HepG2 (cell line): Measurements from ENCODE around the gene GARIN5A. TPM values are rescaled to one million over a fixed set of nuclear protein-coding genes. Genes with fewer than 3 reads are reported as not detected.

Experiments used
- ATAC-seq: fragments of 200-7000 bp; cut with Tn5 transposase; 3 replicates; pipeline ENCODE4 v1.9.1; 2020; ENCODE audit warnings: mild to moderate bottlenecking, moderate library complexity
- BruUV-seq: library from RNA; stranded (reverse); fragments of 400-500 nt; replicated peaks from 2 replicates; lab custom pipeline; 2021; lab: Mats Ljungman, UMichigan
- CTCF ChIA-PET: fragments of 300-600 bp; formaldehyde crosslinking; extraction: SDS; loops from one replicate; lab custom pipeline; 2021; ENCODE audit warnings: low total read pairs, inconsistent platforms, low intra/inter-chr PET ratio; lab: Yijun Ruan, JAX
- POLR2A ChIA-PET: fragments of 350-600 bp; sonication (Branson Sonifier 250); formaldehyde crosslinking; loops from one replicate; lab custom pipeline; 2020; ENCODE audit warnings: antibody characterized with exemption, inconsistent platforms; lab: Yijun Ruan, JAX
- DNase-seq: peaks from one replicate; pipeline ENCODE4 v3.0.0-alpha.2; 2015; ENCODE audit warnings: low spot score
- FAIRE-seq: peaks from 3 replicates; lab custom pipeline; 2011; peaks lifted over from hg19 to GRCh38; lab: Jason Lieb, UNC
- H2AFZ ChIP-seq: one replicate; pipeline ENCODE4 v1.6.1; 2011; ENCODE audit warnings: low read length, inconsistent platforms
- H3K27ac ChIP-seq: fragments of 300-600 bp; 3 replicates; pipeline ENCODE4 v1.8.0; 2011; ENCODE audit warnings: mixed run types, mild to moderate bottlenecking, mixed read lengths, low read length, inconsistent platforms; ENCODE audit not compliant: insufficient read depth; ENCODE audit errors: extremely low read length
- H3K27me3 ChIP-seq, 2 experiments: fragments of 200-600 bp in 1 of 2; 2 replicates in 1 of 2; 3 replicates in 1 of 2; pipeline versions ENCODE4 v1.6.0 to v1.8.0; 2011; ENCODE audit warnings: low read length in 2 of 2, mild to moderate bottlenecking in 2 of 2, moderate library complexity in 2 of 2, inconsistent platforms in 1 of 2; ENCODE audit not compliant: insufficient read depth in 2 of 2, control insufficient read depth in 1 of 2
- H3K36me3 ChIP-seq, 2 experiments: fragments of 200-600 bp in 1 of 2; replicated peaks in 1 of 2; 2 replicates in 1 of 2; 3 replicates in 1 of 2; pipeline versions ENCODE4 v1.5.1 to v1.8.0; 2011; ENCODE audit warnings: low read length in 2 of 2, inconsistent platforms in 1 of 2; ENCODE audit not compliant: insufficient read depth in 2 of 2, control insufficient read depth in 1 of 2
- H3K4me1 ChIP-seq: 2 replicates; pipeline ENCODE4 v1.5.1; 2012; ENCODE audit warnings: low read length, inconsistent platforms; ENCODE audit not compliant: insufficient read depth
- H3K4me2 ChIP-seq: 2 replicates; pipeline ENCODE4 v1.6.0; 2011; ENCODE audit warnings: low read depth, low read length, inconsistent platforms
- H3K4me3 ChIP-seq, 3 experiments: fragments of 200-600 bp in 1 of 3; sonication (generic), shearing (Covaris generic) in 1 of 3; replicated peaks in 1 of 3; 2 replicates each; pipeline ENCODE4 v1.5.1; 2011 to 2016; ENCODE audit warnings: low read length in 3 of 3, inconsistent platforms in 2 of 3, low read depth in 2 of 3, mild to moderate bottlenecking in 2 of 3, control low read depth in 1 of 3, mixed read lengths in 1 of 3; ENCODE audit not compliant: insufficient read depth in 1 of 3
- H3K79me2 ChIP-seq: one replicate; pipeline ENCODE4 v1.6.1; 2011; ENCODE audit warnings: low read length, inconsistent platforms; ENCODE audit not compliant: insufficient read depth
- H3K9ac ChIP-seq: 2 replicates; pipeline ENCODE4 v1.6.0; 2011; ENCODE audit warnings: mild to moderate bottlenecking, low read depth, low read length, inconsistent platforms; ENCODE audit not compliant: insufficient read depth
- H3K9me3 ChIP-seq: 2 replicates; pipeline ENCODE4 v1.5.1; 2012; ENCODE audit warnings: mild to moderate bottlenecking, low read length
- H4K20me1 ChIP-seq: 2 replicates; pipeline ENCODE4 v1.6.0; 2011; ENCODE audit warnings: inconsistent platforms, mild to moderate bottlenecking, low read length, moderate library complexity; ENCODE audit not compliant: insufficient read depth
- CHCHD3 ChIP-seq: sonication (generic); formaldehyde crosslinking; IDR thresholded peaks from 2 replicates; pipeline ENCODE4 v1.8.0; 2022; ENCODE audit warnings: mild to moderate bottlenecking, missing genetic modification reagents, moderate library complexity
- MAFF ChIP-seq: IDR thresholded peaks from 2 replicates; pipeline ENCODE4 v1.6.1; 2011; ENCODE audit warnings: low read depth, low read length, improper control_type of control experiment
- MIER2 ChIP-seq: IDR thresholded peaks from 2 replicates; pipeline ENCODE4 v1.6.1; 2016; ENCODE audit warnings: missing biosample characterization, missing genetic modification reagents
- MIXL1 ChIP-seq: IDR thresholded peaks from 2 replicates; pipeline ENCODE4 v1.6.1; 2016
- ONECUT2 ChIP-seq: sonication (generic); formaldehyde crosslinking; IDR thresholded peaks from 2 replicates; pipeline ENCODE4 v1.4.0; 2020; ENCODE audit warnings: missing genetic modification reagents
- PITX1 ChIP-seq: sonication (generic); formaldehyde crosslinking; IDR thresholded peaks from 2 replicates; pipeline ENCODE4 v1.5.1; 2020; ENCODE audit warnings: mild to moderate bottlenecking, missing genetic modification reagents
- RCOR2 ChIP-seq: IDR thresholded peaks from 2 replicates; pipeline ENCODE4 v1.6.1; 2016; ENCODE audit warnings: missing biosample characterization, missing genetic modification reagents
- ZNF446 ChIP-seq: sonication (generic); formaldehyde crosslinking; IDR thresholded peaks from 2 replicates; pipeline ENCODE4 v1.5.0; 2020; ENCODE audit warnings: mild to moderate bottlenecking, missing genetic modification reagents
- ZNF570 ChIP-seq: sonication (generic); formaldehyde crosslinking; IDR thresholded peaks from 2 replicates; pipeline ENCODE4 v1.4.0; 2020; ENCODE audit warnings: mild to moderate bottlenecking, missing genetic modification reagents, borderline replicate concordance
- WGBS: methylation state at CpG from one replicate; pipeline ENCODE4 v1.1.6; 2017; ENCODE audit warnings: low lambda C conversion rate; 5-methylcytosine and 5-hydroxymethylcytosine counted together
- in situ Hi-C: cut with HindIII; loops from 2 replicates; pipeline ENCODE4 v1.10.0; 2017; ENCODE audit warnings: low pct_unique_long_range_greater_than_20kb; ENCODE audit not compliant: extremely low pct_ligation_motif_present
- intact Hi-C: fragments of 100-400 bp; cut with micrococcal nuclease; formaldehyde crosslinking; loops from one replicate; pipeline ENCODE4 v1.10.0; 2022; ENCODE audit not compliant: unreplicated experiment
- polyA plus RNA-seq, 8 experiments: library from polyadenylated mRNA; depleted of rRNA in 3 of 8; stranded (reverse) in 7 of 8; unstranded in 1 of 8; fragments of >200 nt; fragmentation: Illumina TruSeq in 4 of 8; extraction: Trizol in 4 of 8; gene quantifications; 2 replicates each; pipeline versions ENCODE4 v1.2.1 to v1.2.3, GENCODE V29; 2011 to 2016; ENCODE audit warnings: low read depth in 4 of 8, missing spikeins in 1 of 8, mixed read lengths in 1 of 8; ENCODE audit not compliant: insufficient read depth in 1 of 8
- total RNA-seq, 5 experiments: library from RNA; depleted of rRNA; stranded (reverse); fragments of >200 nt; fragmentation: Illumina TruSeq; extraction: Trizol; gene quantifications; 2 replicates each; pipeline ENCODE4 v1.2.3, GENCODE V29; 2016; ENCODE audit warnings: low read depth in 1 of 5
- TF ChIP-seq, protein P1 (sequence below): sonication (generic); formaldehyde crosslinking; IDR thresholded peaks from 2 replicates; pipeline ENCODE4 v1.5.1; 2020; ENCODE audit warnings: mild to moderate bottlenecking, missing genetic modification reagents, borderline replicate concordance
- TF ChIP-seq, protein P2 (sequence below): sonication (generic); formaldehyde crosslinking; IDR thresholded peaks from 2 replicates; pipeline ENCODE4 v1.9.0; 2022; ENCODE audit warnings: missing genetic modification reagents, mild to moderate bottlenecking, borderline replicate concordance
- TF ChIP-seq, protein P3 (sequence below): sonication (generic); formaldehyde crosslinking; IDR thresholded peaks from 2 replicates; pipeline ENCODE4 v1.5.0; 2020; ENCODE audit warnings: missing genetic modification reagents
- TF ChIP-seq, protein P4 (sequence below): sonication (generic); formaldehyde crosslinking; IDR thresholded peaks from 2 replicates; pipeline ENCODE4 v1.4.0; 2020; ENCODE audit warnings: missing genetic modification reagents
- TF ChIP-seq, protein P5 (sequence below): sonication (generic); formaldehyde crosslinking; IDR thresholded peaks from 2 replicates; pipeline ENCODE4 v1.9.0; 2021; ENCODE audit warnings: missing genetic modification reagents, mild to moderate bottlenecking, borderline replicate concordance

GARIN5A gene
- total and polyA plus RNA-seq, 2 of the 13 experiments (the other 11 are each of a cell fraction or from before 2014, with no cell fraction given), result not detected

DNA sequence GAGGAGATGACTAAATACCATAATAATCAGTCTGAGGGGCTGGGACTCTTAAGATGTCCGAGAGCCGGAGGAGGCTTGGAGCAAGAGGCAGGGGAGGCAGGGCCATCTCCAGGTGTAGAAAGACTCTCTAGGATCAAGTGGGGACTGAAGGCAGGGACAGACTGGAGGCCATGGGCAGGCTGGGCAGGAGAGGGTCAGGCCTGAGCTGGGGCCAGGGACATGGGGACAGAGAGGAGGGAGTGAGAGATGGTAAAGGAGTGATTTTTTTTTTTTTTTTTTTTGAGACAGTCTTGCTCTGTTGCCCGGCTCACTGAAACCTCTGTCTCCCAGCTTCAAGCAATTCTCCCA lies 32.2 kb upstream of the GARIN5A start:
- no peaks in the 10 kb centered on the region; a peak in 3 of 5 replicates for H3K27me3 ChIP-seq
- no peaks in the 10 kb centered on the region for H3K9me3 ChIP-seq
- no peaks in the 10 kb centered on the region for H3K79me2 ChIP-seq
- CTCF ChIA-PET, result no interaction called here
- H3K36me3 ChIP-seq, result no peaks in the 10 kb centered on the region
- in situ Hi-C loops (no loop called here), intact Hi-C loops (no loop called here)
- ATAC-seq (no peak), FAIRE-seq (no peak), DNase-seq (no peak)
- H3K4me2 ChIP-seq, result no peak overlapping the region
- H3K4me3 ChIP-seq, result no peak overlapping the region
- H2AFZ ChIP-seq, result no peak overlapping the region
- POLR2A ChIA-PET, result no interaction called here
- peaks cover 25% of the 10 kb centered on the region for H3K4me1 ChIP-seq
- TF ChIP-seq MAFF, result no peak
- TF ChIP-seq, protein P1, sequence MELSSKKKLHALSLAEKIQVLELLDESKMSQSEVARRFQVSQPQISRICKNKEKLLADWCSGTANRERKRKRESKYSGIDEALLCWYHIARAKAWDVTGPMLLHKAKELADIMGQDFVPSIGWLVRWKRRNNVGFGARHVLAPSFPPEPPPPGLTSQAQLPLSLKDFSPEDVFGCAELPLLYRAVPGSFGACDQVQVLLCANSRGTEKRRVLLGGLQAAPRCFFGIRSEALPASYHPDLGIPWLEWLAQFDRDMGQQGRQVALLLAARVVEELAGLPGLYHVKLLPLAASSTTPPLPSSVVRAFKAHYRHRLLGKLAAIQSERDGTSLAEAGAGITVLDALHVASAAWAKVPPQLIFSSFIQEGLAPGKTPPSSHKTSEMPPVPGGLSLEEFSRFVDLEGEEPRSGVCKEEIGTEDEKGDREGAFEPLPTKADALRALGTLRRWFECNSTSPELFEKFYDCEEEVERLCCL (CRISPR knock-in tag), result no peak
- no TSS peak for BruUV-seq
- 52% methylated on average over 3 of the region's 3 CpGs for WGBS
- no peaks in the 10 kb centered on the region for H4K20me1 ChIP-seq
- no peak overlapping the region for H3K9ac ChIP-seq
- no peak overlapping the region for H3K27ac ChIP-seq

DNA sequence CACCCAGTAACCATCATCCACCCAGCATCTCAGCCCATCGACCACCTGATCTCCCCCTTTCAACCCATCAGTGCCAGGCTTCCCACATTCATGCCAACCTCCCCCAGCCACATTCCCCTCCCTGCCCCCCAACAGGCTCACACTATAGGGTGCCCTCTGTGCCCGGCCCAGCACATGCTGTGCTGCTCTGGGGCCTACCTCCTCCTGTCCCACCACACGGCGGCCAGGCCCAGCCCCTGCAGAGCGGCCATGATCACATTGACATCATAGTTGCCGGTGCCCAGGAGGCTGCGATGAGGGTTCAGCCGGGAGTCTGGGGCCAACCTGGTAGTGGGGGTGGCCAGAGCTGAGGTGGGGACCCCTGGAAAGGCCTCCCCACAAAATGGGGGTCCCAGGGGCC lies 30.7 kb upstream of the GARIN5A start:
- 76% methylated on average over 6 of the region's 8 CpGs for WGBS
- Histone ChIP-seq H3K4me3 (no peak overlapping the region), H3K36me3 (no peaks in the 10 kb centered on the region), H3K4me2 (no peak overlapping the region), H3K79me2 (no peaks in the 10 kb centered on the region), H3K4me1 (peaks cover 11% of the 10 kb centered on the region), H3K27me3 (no peaks in the 10 kb centered on the region; a peak in 2 of 5 replicates)
- ATAC-seq, result no peak
- no TSS peak for BruUV-seq
- TF ChIP-seq CHCHD3 (CRISPR knock-in tag) (no peak), ZNF446 (CRISPR knock-in tag) (no peak), RCOR2 (CRISPR knock-in tag) (no peak), MIER2 (CRISPR knock-in tag) (no peak), PITX1 (CRISPR knock-in tag) (no peak), ONECUT2 (CRISPR knock-in tag) (no peak), ZNF570 (CRISPR knock-in tag) (no peak), MIXL1 (no peak)
- TF ChIP-seq, protein P2, sequence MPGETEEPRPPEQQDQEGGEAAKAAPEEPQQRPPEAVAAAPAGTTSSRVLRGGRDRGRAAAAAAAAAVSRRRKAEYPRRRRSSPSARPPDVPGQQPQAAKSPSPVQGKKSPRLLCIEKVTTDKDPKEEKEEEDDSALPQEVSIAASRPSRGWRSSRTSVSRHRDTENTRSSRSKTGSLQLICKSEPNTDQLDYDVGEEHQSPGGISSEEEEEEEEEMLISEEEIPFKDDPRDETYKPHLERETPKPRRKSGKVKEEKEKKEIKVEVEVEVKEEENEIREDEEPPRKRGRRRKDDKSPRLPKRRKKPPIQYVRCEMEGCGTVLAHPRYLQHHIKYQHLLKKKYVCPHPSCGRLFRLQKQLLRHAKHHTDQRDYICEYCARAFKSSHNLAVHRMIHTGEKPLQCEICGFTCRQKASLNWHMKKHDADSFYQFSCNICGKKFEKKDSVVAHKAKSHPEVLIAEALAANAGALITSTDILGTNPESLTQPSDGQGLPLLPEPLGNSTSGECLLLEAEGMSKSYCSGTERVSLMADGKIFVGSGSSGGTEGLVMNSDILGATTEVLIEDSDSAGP (CRISPR knock-in tag), result no peak
- TF ChIP-seq, protein P3, sequence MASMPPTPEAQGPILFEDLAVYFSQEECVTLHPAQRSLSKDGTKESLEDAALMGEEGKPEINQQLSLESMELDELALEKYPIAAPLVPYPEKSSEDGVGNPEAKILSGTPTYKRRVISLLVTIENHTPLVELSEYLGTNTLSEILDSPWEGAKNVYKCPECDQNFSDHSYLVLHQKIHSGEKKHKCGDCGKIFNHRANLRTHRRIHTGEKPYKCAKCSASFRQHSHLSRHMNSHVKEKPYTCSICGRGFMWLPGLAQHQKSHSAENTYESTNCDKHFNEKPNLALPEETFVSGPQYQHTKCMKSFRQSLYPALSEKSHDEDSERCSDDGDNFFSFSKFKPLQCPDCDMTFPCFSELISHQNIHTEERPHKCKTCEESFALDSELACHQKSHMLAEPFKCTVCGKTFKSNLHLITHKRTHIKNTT (CRISPR knock-in tag), result no peak
- TF ChIP-seq, protein P4, sequence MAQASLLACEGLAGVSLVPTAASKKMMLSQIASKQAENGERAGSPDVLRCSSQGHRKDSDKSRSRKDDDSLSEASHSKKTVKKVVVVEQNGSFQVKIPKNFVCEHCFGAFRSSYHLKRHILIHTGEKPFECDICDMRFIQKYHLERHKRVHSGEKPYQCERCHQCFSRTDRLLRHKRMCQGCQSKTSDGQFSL (CRISPR knock-in tag), result no peak
- TF ChIP-seq, protein P5, sequence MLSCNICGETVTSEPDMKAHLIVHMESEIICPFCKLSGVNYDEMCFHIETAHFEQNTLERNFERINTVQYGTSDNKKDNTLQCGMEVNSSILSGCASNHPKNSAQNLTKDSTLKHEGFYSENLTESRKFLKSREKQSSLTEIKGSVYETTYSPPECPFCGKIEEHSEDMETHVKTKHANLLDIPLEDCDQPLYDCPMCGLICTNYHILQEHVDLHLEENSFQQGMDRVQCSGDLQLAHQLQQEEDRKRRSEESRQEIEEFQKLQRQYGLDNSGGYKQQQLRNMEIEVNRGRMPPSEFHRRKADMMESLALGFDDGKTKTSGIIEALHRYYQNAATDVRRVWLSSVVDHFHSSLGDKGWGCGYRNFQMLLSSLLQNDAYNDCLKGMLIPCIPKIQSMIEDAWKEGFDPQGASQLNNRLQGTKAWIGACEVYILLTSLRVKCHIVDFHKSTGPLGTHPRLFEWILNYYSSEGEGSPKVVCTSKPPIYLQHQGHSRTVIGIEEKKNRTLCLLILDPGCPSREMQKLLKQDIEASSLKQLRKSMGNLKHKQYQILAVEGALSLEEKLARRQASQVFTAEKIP, result no peak
- TF ChIP-seq, all 625 proteins: peak for 0
- FAIRE-seq (no peak), DNase-seq (no peak)
- in situ Hi-C loops, result no loop called here
- ChIA-PET POLR2A (no interaction called here), CTCF (no interaction called here)
- Histone ChIP-seq H3K9ac (no peak overlapping the region), H4K20me1 (no peaks in the 10 kb centered on the region), H2AFZ (no peak overlapping the region), H3K27ac (no peak overlapping the region), H3K9me3 (no peaks in the 10 kb centered on the region)
- intact Hi-C loops, result no loop called here
